Ishikawa (cell line): ENCODE results near the gene CAD.

Source experiments
- CEBPB ChIP-seq: IDR thresholded peaks from 2 replicates; pipeline ENCODE4 v1.6.1; 2012
- CREB1 ChIP-seq: IDR thresholded peaks from 2 replicates; pipeline ENCODE4 v1.6.1; 2012; ENCODE audit warnings: low read depth
- EGR1 ChIP-seq: IDR thresholded peaks from 2 replicates; pipeline ENCODE4 v1.6.1; 2012
- EP300 ChIP-seq: IDR thresholded peaks from 2 replicates; pipeline ENCODE4 v1.6.1; 2012; ENCODE audit warnings: borderline replicate concordance
- FOXM1 ChIP-seq: IDR thresholded peaks from 2 replicates; pipeline ENCODE4 v1.6.1; 2012; ENCODE audit warnings: low read depth, borderline replicate concordance
- MAX ChIP-seq: IDR thresholded peaks from 2 replicates; pipeline ENCODE4 v1.6.1; 2012
- NFIC ChIP-seq: IDR thresholded peaks from 2 replicates; pipeline ENCODE4 v1.6.1; 2012
- RAD21 ChIP-seq: IDR thresholded peaks from 2 replicates; pipeline ENCODE4 v1.6.1; 2012; ENCODE audit warnings: low read depth
- REST ChIP-seq: IDR thresholded peaks from 2 replicates; pipeline ENCODE4 v1.6.1; 2012; ENCODE audit warnings: low read depth, mild to moderate bottlenecking
- TAF1 ChIP-seq: IDR thresholded peaks from 2 replicates; pipeline ENCODE4 v1.6.1; 2012; ENCODE audit warnings: low read depth, mild to moderate bottlenecking
- TCF12 ChIP-seq: IDR thresholded peaks from 2 replicates; pipeline ENCODE4 v1.6.1; 2012; ENCODE audit warnings: low read depth
- TEAD4 ChIP-seq: IDR thresholded peaks from 2 replicates; pipeline ENCODE4 v1.6.1; 2012
- USF1 ChIP-seq: IDR thresholded peaks from 2 replicates; pipeline ENCODE4 v1.6.1; 2012
- YY1 ChIP-seq: IDR thresholded peaks from 2 replicates; pipeline ENCODE4 v1.6.1; 2012; ENCODE audit warnings: low read depth
- ZBTB7A ChIP-seq: IDR thresholded peaks from 2 replicates; pipeline ENCODE4 v1.6.1; 2012; ENCODE audit warnings: low read depth

CAD gene

GRCh38 chr2:27249891-27250651 lies 32.9 kb downstream of the CAD start:
- TF ChIP-seq RAD21 (peak; percentile 82), TCF12 (no peak), ZBTB7A (no peak), TEAD4 (no peak), CREB1 (no peak)

- no peak for TF ChIP-seq YY1
- no peak for TF ChIP-seq ZBTB7A
- TF ChIP-seq NFIC, result no peak
- no peak for TF ChIP-seq USF1
- TF ChIP-seq RAD21, result no peak
- no peak for TF ChIP-seq EP300
- TF ChIP-seq EGR1, result no peak
- no peak for TF ChIP-seq FOXM1
- TF ChIP-seq MAX, result no peak
- TF ChIP-seq TAF1, result no peak
- no peak for TF ChIP-seq REST
- no peak for TF ChIP-seq TCF12
- no peak for TF ChIP-seq TEAD4
- TF ChIP-seq CEBPB, result no peak
- TF ChIP-seq CREB1, result no peak
These were observed 33.6 kb downstream of the CAD start for GRCh38 chr2:27250652-27251379.

- no peak for TF ChIP-seq YY1
- TF ChIP-seq ZBTB7A, result no peak
- TF ChIP-seq REST, result no peak
- TF ChIP-seq TAF1, result no peak
- TF ChIP-seq CEBPB, result no peak
- TF ChIP-seq TEAD4, result no peak
- no peak for TF ChIP-seq EGR1
- no peak for TF ChIP-seq EP300
- TF ChIP-seq TCF12, result no peak
These were observed 34.6 kb downstream of the CAD start for GRCh38 chr2:27251766-27252165.

GRCh38 chr2:27255187-27255586 lies 38.0 kb downstream of the CAD start:
- TF ChIP-seq CEBPB (no peak), EGR1 (no peak), FOXM1 (no peak), EP300 (no peak), NFIC (no peak), CREB1 (no peak), TEAD4 (no peak)

GRCh38 chr2:27255660-27256059 lies 38.5 kb downstream of the CAD start:
- TF ChIP-seq TEAD4 (no peak), CREB1 (no peak), NFIC (no peak), ZBTB7A (no peak), TAF1 (no peak), REST (no peak), USF1 (no peak), MAX (no peak)
